ENCODE measurements around the gene PPP6C. TPM values are rescaled to one million over a fixed set of nuclear protein-coding genes. Genes with fewer than 3 reads are reported as not detected.

PPP6C gene
- total RNA-seq, 2 donors from 2014 or later: 38.0 to 41.4 TPM

Other genes with a start within 250 kb of the PPP6C start
- 10 to 100 TPM; 22.5 to 24.0 TPM for gene GOLGA1, start 248.7 kb downstream of the PPP6C start, total RNA-seq
- gene SCAI, start 46.3 kb downstream of the PPP6C start, total RNA-seq: 10 to 100 TPM; 14.5 to 16.9 TPM
- 10 to 100 TPM; 28.1 to 32.7 TPM for gene RABEPK, start 10.7 kb upstream of the PPP6C start, total RNA-seq
- gene HSPA5, start 51.5 kb upstream of the PPP6C start, total RNA-seq: 100 to 1,000 TPM; 211 to 290 TPM
- gene GAPVD1, start 72.0 kb upstream of the PPP6C start, total RNA-seq: 10 to 100 TPM; 40.0 to 51.9 TPM

All from activated T-cell treated with anti-CD3 and anti-CD28 coated beads, Interleukin-2, amount 50 U/mL, for 72 hours (primary cell).